OCI-LY1 (cell line): ENCODE results near the gene PCK1.

Experiments used
- EZH2 ChIP-seq: fragments of 200-600 bp; sonication (generic), shearing (Covaris generic); IDR thresholded peaks from 2 replicates; pipeline ENCODE4 v1.8.0; 2017; ENCODE audit warnings: borderline replicate concordance, mixed run types, mild to moderate bottlenecking, antibody characterized with exemption, low read length, moderate library complexity, mixed read lengths
- TF ChIP-seq, protein P1 (sequence below): fragments of 200-600 bp; sonication (generic), shearing (Covaris generic); IDR thresholded peaks from 2 replicates; pipeline ENCODE4 v1.5.1; 2017; ENCODE audit warnings: mild to moderate bottlenecking, antibody characterized with exemption, low read length, moderate library complexity, mixed read lengths

DNA sequence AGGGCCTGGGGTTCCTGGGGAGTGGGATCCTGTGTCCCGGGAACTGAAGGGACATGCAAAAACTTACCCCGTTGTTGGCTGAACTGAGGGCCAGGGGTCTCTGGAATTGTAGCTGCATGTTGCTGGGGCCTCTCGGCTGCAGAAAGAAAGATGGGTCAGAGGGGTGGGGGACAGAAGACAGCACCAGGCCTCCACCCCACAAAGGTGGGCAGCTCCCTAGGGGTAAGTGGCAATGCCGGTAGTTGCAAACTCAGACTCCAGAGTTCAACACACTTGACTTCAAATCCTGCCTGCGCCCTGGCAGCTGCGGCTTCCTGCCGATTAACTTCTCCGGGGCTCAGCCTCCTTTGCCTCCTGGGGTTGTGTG is 54.5 kb downstream of the PCK1 start:
- no peak for TF ChIP-seq EZH2
- TF ChIP-seq, protein P1, sequence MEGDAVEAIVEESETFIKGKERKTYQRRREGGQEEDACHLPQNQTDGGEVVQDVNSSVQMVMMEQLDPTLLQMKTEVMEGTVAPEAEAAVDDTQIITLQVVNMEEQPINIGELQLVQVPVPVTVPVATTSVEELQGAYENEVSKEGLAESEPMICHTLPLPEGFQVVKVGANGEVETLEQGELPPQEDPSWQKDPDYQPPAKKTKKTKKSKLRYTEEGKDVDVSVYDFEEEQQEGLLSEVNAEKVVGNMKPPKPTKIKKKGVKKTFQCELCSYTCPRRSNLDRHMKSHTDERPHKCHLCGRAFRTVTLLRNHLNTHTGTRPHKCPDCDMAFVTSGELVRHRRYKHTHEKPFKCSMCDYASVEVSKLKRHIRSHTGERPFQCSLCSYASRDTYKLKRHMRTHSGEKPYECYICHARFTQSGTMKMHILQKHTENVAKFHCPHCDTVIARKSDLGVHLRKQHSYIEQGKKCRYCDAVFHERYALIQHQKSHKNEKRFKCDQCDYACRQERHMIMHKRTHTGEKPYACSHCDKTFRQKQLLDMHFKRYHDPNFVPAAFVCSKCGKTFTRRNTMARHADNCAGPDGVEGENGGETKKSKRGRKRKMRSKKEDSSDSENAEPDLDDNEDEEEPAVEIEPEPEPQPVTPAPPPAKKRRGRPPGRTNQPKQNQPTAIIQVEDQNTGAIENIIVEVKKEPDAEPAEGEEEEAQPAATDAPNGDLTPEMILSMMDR = no peak
